OCI-LY3 (cell line): ENCODE measurements around the gene PTPN5.

ENCODE experiments used
- H2AFZ ChIP-seq: fragments of 200-600, 300-600 bp; shearing (Covaris generic); 2 replicates; pipeline ENCODE4 v1.6.0; 2014; ENCODE audit warnings: antibody characterized with exemption, low read depth, low read length
- H3K27ac ChIP-seq: fragments of 200-600, 300-600 bp; sonication (generic); 2 replicates; pipeline ENCODE4 v1.5.1; 2014; ENCODE audit warnings: mild to moderate bottlenecking, low read length, moderate library complexity, mixed read lengths
- H3K27me3 ChIP-seq: fragments of 200-600, 300-600 bp; sonication (generic); 2 replicates; pipeline ENCODE4 v1.6.1; 2014; ENCODE audit warnings: low read depth, low read length, mixed read lengths
- H3K36me3 ChIP-seq: fragments of 200-600, 300-600 bp; sonication (generic); replicated peaks from 2 replicates; pipeline ENCODE3; 2014; ENCODE audit warnings: low read depth, low read length, mixed read lengths
- H3K4me1 ChIP-seq: fragments of 300-600, 200-600 bp; sonication (generic); 2 replicates; pipeline ENCODE4 v1.6.1; 2014; ENCODE audit warnings: low read length, mixed read lengths
- H3K4me2 ChIP-seq: fragments of 200-600, 300-600 bp; sonication (generic); 2 replicates; pipeline ENCODE4 v1.6.1; 2014; ENCODE audit warnings: low read length, mixed read lengths
- H3K4me3 ChIP-seq: fragments of 300-600, 200-600 bp; sonication (generic); 2 replicates; pipeline ENCODE4 v1.5.1; 2014; ENCODE audit warnings: antibody characterized with exemption, mild to moderate bottlenecking, low read length, moderate library complexity
- H3K79me2 ChIP-seq: fragments of 300-600, 200-600 bp; shearing (Covaris generic); 2 replicates; pipeline ENCODE4 v1.6.1; 2014; ENCODE audit warnings: mild to moderate bottlenecking, low read length, mixed read lengths
- H3K9ac ChIP-seq: fragments of 300-600, 200-600 bp; shearing (Covaris generic); 2 replicates; pipeline ENCODE4 v1.6.0; 2014; ENCODE audit warnings: mild to moderate bottlenecking, low read length, moderate library complexity
- H3K9me3 ChIP-seq: fragments of 200-600, 300-600 bp; shearing (Covaris generic); 2 replicates; pipeline ENCODE4 v1.6.1; 2014; ENCODE audit warnings: low read length, mixed read lengths; ENCODE audit not compliant: insufficient read depth
- H4K20me1 ChIP-seq: fragments of 200-600, 300-600 bp; sonication (generic); 2 replicates; pipeline ENCODE4 v1.6.1; 2016; ENCODE audit warnings: low read length, mixed read lengths; ENCODE audit not compliant: insufficient read depth
- CTCF ChIP-seq: fragments of 200-600, 300-600 bp; sonication (generic); IDR thresholded peaks from 2 replicates; pipeline ENCODE4 v1.5.1; 2014; ENCODE audit warnings: antibody characterized with exemption, low read length, low read depth
- EZH2phosphoT487 ChIP-seq: fragments of 200-600 bp; shearing (Covaris generic); IDR thresholded peaks from 2 replicates; pipeline ENCODE4 v1.6.1; 2018; ENCODE audit warnings: antibody characterized with exemption, mixed run types, low read depth

PTPN5 gene

DNA sequence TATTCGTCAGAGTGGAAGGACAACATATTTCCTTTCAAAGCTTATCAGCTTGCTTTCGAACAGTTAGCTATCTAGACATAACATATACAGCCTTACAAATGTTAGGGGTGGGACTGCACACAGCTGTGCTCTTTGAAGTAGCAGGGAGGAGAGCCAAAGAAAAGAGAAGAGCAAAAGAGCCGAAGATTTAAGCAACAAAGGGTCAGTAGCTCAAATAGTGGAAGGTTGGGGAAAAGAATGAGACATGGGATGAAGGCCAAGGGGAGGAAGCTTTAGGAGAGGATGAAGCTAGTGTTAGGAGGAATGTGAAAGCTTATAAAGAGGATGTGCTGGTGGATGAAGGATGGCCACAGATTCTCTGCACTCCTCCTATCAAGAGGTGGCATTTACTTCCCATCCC lies 33.8 kb downstream of the PTPN5 start:
- H3K4me2 ChIP-seq = no peak overlapping the region

GRCh38 chr11:18756889-18757288 lies 34.7 kb downstream of the PTPN5 start:
- Histone ChIP-seq H3K36me3 (no peaks in the 10 kb centered on the region), H3K27ac (no peak overlapping the region), H2AFZ (no peak overlapping the region), H3K4me3 (no peak overlapping the region), H3K27me3 (peaks cover 43% of the 10 kb centered on the region), H4K20me1 (no peaks in the 10 kb centered on the region), H3K9me3 (no peaks in the 10 kb centered on the region), H3K79me2 (no peaks in the 10 kb centered on the region), H3K9ac (no peak overlapping the region), H3K4me1 (no peaks in the 10 kb centered on the region), H3K4me2 (no peak overlapping the region)
- no peak for TF ChIP-seq EZH2phosphoT487
- TF ChIP-seq CTCF = no peak

More for the DNA sequence above, 33.8 kb downstream of the PTPN5 start:
- Histone ChIP-seq H3K4me1 (no peaks in the 10 kb centered on the region), H3K9ac (no peak overlapping the region), H4K20me1 (no peaks in the 10 kb centered on the region), H3K4me3 (no peak overlapping the region), H2AFZ (no peak overlapping the region), H3K27ac (no peak overlapping the region), H3K79me2 (no peaks in the 10 kb centered on the region), H3K9me3 (no peaks in the 10 kb centered on the region), H3K27me3 (peaks cover 45% of the 10 kb centered on the region), H3K36me3 (no peaks in the 10 kb centered on the region)
- TF ChIP-seq CTCF = no peak
- TF ChIP-seq EZH2phosphoT487 = no peak

DNA sequence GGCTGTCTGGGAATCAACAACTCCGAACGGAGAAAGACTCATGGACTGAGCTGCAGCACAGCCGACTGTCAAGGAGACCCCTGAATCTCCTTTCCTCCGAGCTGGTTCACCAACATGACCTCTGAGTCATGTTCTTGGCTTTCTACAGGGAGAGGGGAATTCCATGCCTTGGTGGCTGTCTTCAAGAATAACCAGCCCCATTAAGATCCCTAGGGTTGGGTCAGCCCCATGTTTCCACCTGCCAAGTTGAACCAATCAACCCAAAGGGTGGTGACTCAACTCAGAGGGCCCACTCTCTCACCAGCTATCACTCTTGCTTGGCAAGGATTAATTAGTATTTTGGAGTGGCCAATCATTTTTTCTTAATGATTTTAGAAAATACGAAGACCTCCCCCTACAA lies 37.3 kb downstream of the PTPN5 start:
- no peak overlapping the region for H3K4me3 ChIP-seq
- H3K27me3 ChIP-seq = peaks cover 49% of the 10 kb centered on the region
- no peaks in the 10 kb centered on the region for H3K9me3 ChIP-seq
- no peaks in the 10 kb centered on the region for H3K36me3 ChIP-seq
- H3K4me1 ChIP-seq = no peaks in the 10 kb centered on the region
- no peak for TF ChIP-seq CTCF
- no peak for TF ChIP-seq EZH2phosphoT487
- no peak overlapping the region for H3K9ac ChIP-seq
- no peak overlapping the region for H3K27ac ChIP-seq
- H4K20me1 ChIP-seq = no peaks in the 10 kb centered on the region
- H3K79me2 ChIP-seq = no peaks in the 10 kb centered on the region
- H2AFZ ChIP-seq = no peak overlapping the region
- H3K4me2 ChIP-seq = no peak overlapping the region

- Histone ChIP-seq H3K9me3 (no peaks in the 10 kb centered on the region), H3K4me2 (no peak overlapping the region), H3K4me3 (no peak overlapping the region), H3K36me3 (no peaks in the 10 kb centered on the region), H3K27ac (no peak overlapping the region), H3K79me2 (no peaks in the 10 kb centered on the region), H3K27me3 (peaks cover 39% of the 10 kb centered on the region), H3K4me1 (no peaks in the 10 kb centered on the region), H4K20me1 (no peaks in the 10 kb centered on the region), H2AFZ (no peak overlapping the region), H3K9ac (no peak overlapping the region)
- no peak for TF ChIP-seq CTCF
- no peak for TF ChIP-seq EZH2phosphoT487
These were observed 39.1 kb downstream of the PTPN5 start for GRCh38 chr11:18752502-18752901.
